ENCODE results near the gene ARMH4. TPM values are rescaled to one million over a fixed set of nuclear protein-coding genes. Genes with fewer than 3 reads are reported as not detected.

Gene ARMH4
- total and polyA plus RNA-seq, 10 donors, result 0.02 to 3.7 (median 1.2) TPM

GRCh38 chr14:58100735-58101368 lies 51.2 kb downstream of the ARMH4 start:
- Histone ChIP-seq H3K36me3 (no peaks in the 10 kb centered on the region), H3K27ac (no peak overlapping the region), H3K9me3 (no peaks in the 10 kb centered on the region), H3K4me1 (no peaks in the 10 kb centered on the region), H3K27me3 (replicated peaks in 1 of 7) (no peaks in the 10 kb centered on the region), H3K4me3 (no peak overlapping the region)
- TF ChIP-seq CTCF (IDR thresholded peaks at IDR 0.05 in 8 of 11, conservative IDR thresholded peaks at IDR 0.05 in 3 of 11), result no peak
- no peak for TF ChIP-seq POLR2A (IDR thresholded peaks at IDR 0.05)
- TF ChIP-seq POLR2AphosphoS5 (IDR thresholded peaks at IDR 0.05), result no peak
- 87 to 96% (median 94%) methylated on average over 4 of the region's 4 CpGs for WGBS, 5 donors
- intact Hi-C loops (cut with DNase I; ENCODE audit: low total_unique reads), result no loop called here
- no peak for DNase-seq

- Histone ChIP-seq H3K27ac (no peak overlapping the region), H3K4me1 (no peaks in the 10 kb centered on the region), H3K4me3 (no peak overlapping the region), H3K36me3 (no peaks in the 10 kb centered on the region), H3K9me3 (no peaks in the 10 kb centered on the region), H3K27me3 (replicated peaks in 1 of 7) (no peaks in the 10 kb centered on the region)
- intact Hi-C loops (cut with DNase I; ENCODE audit: low total_unique reads), result no loop called here
- TF ChIP-seq POLR2A (IDR thresholded peaks at IDR 0.05) (no peak), CTCF (IDR thresholded peaks at IDR 0.05 in 8 of 11, conservative IDR thresholded peaks at IDR 0.05 in 3 of 11) (no peak), POLR2AphosphoS5 (IDR thresholded peaks at IDR 0.05) (no peak)
- no peak for DNase-seq
- 79 to 95% (median 92%) methylated on average over 5 of the region's 5 CpGs for WGBS, 5 donors
Observed at GRCh38 chr14:58099682-58100081, 52.3 kb downstream of the ARMH4 start.

GRCh38 chr14:58098507-58098906 lies 53.5 kb downstream of the ARMH4 start:
- WGBS, 5 donors, result 0 to 67% (median 33%) methylated on average over 1 of the region's 1 CpG
- DNase-seq, result no peak
- no peaks in the 10 kb centered on the region for H3K27me3 ChIP-seq (replicated peaks in 1 of 7)
- H3K27ac ChIP-seq, result no peak overlapping the region
- no peaks in the 10 kb centered on the region for H3K36me3 ChIP-seq
- intact Hi-C loops (cut with DNase I; ENCODE audit: low total_unique reads), result no loop called here
- H3K4me1 ChIP-seq, result no peaks in the 10 kb centered on the region
- no peak overlapping the region for H3K4me3 ChIP-seq
- TF ChIP-seq POLR2A (IDR thresholded peaks at IDR 0.05) (no peak), POLR2AphosphoS5 (IDR thresholded peaks at IDR 0.05) (no peak)
- no peaks in the 10 kb centered on the region for H3K9me3 ChIP-seq

GRCh38 chr14:58096731-58097130 lies 55.3 kb downstream of the ARMH4 start:
- no peak for DNase-seq
- Histone ChIP-seq H3K9me3 (no peaks in the 10 kb centered on the region), H3K27me3 (replicated peaks in 1 of 7) (no peaks in the 10 kb centered on the region), H3K4me1 (no peaks in the 10 kb centered on the region), H3K4me3 (no peak overlapping the region), H3K36me3 (no peaks in the 10 kb centered on the region), H3K27ac (no peak overlapping the region)
- intact Hi-C loops (cut with DNase I; ENCODE audit: low total_unique reads), result no loop called here
- TF ChIP-seq POLR2A (IDR thresholded peaks at IDR 0.05) (no peak), POLR2AphosphoS5 (IDR thresholded peaks at IDR 0.05) (no peak), CTCF (IDR thresholded peaks at IDR 0.05 in 8 of 11, conservative IDR thresholded peaks at IDR 0.05 in 3 of 11) (no peak)
- 58 to 73% (median 63%) methylated on average over 2 of the region's 2 CpGs for WGBS, 5 donors

All from spleen (tissue), 11 donors.